Kidney capillary endothelial cell (primary cell): ENCODE measurements around the gene SNX30.

Experiments used
- DNase-seq: peaks from one replicate; pipeline ENCODE4 v3.0.0-alpha.2; 2018; ENCODE audit warnings: low spot score

The SNX30 gene

GRCh38 chr9:112823257-112823656 is 72.7 kb downstream of the SNX30 start:
- DNase-seq: no peak

GRCh38 chr9:112831281-112831851 is 80.8 kb downstream of the SNX30 start:
- DNase-seq: no peak

- no peak for DNase-seq
These were observed 81.4 kb downstream of the SNX30 start for GRCh38 chr9:112831969-112832368.

- DNase-seq: no peak
These were observed 82.5 kb downstream of the SNX30 start for GRCh38 chr9:112833081-112833480.

GRCh38 chr9:112836394-112836793 is 85.8 kb downstream of the SNX30 start:
- no peak for DNase-seq

GRCh38 chr9:112838342-112838741 is 87.8 kb downstream of the SNX30 start:
- DNase-seq: no peak

GRCh38 chr9:112839331-112839730 is 88.8 kb downstream of the SNX30 start:
- DNase-seq: no peak

GRCh38 chr9:112841261-112841660 is 90.7 kb downstream of the SNX30 start:
- no peak for DNase-seq

GRCh38 chr9:112842555-112842954 is 92.0 kb downstream of the SNX30 start:
- no peak for DNase-seq

GRCh38 chr9:112844771-112845542 is 94.4 kb downstream of the SNX30 start:
- peak; percentile 61 for DNase-seq

GRCh38 chr9:112846528-112847488 is 96.2 kb downstream of the SNX30 start:
- DNase-seq: no peak

- peak; percentile 11 for DNase-seq
These were observed 98.0 kb downstream of the SNX30 start for GRCh38 chr9:112848316-112849151.

GRCh38 chr9:112849363-112849922 is 98.9 kb downstream of the SNX30 start:
- no peak for DNase-seq

- DNase-seq: no peak
These were observed 100.3 kb downstream of the SNX30 start for GRCh38 chr9:112850840-112851239.

- DNase-seq: no peak
These were observed 102.4 kb downstream of the SNX30 start for GRCh38 chr9:112852741-112853504.

GRCh38 chr9:112853882-112854585 is 103.5 kb downstream of the SNX30 start:
- no peak for DNase-seq

GRCh38 chr9:112854657-112855056 is 104.1 kb downstream of the SNX30 start:
- DNase-seq: no peak

- DNase-seq: no peak
These were observed 105.6 kb downstream of the SNX30 start for GRCh38 chr9:112856200-112856599.

- no peak for DNase-seq
These were observed 106.3 kb downstream of the SNX30 start for GRCh38 chr9:112856843-112857242.

- DNase-seq: no peak
These were observed 107.4 kb downstream of the SNX30 start for GRCh38 chr9:112858005-112858404.
